Stomach (tissue), 4 donors: ENCODE data around the gene WDR82.

Source experiments
- EP300 ChIP-seq: sonication (generic); formaldehyde crosslinking; IDR thresholded peaks from one replicate; pipeline ENCODE4 v1.6.1; 2017; ENCODE audit warnings: antibody characterized with exemption
- POLR2A ChIP-seq, 4 donors: fragments of 450-650 bp; IDR thresholded peaks; one replicate each; pipeline ENCODE4 v1.6.1; 2016; ENCODE audit warnings: antibody characterized with exemption in 4 of 4, control low read depth in 2 of 4, mild to moderate bottlenecking in 1 of 4, moderate library complexity in 1 of 4
- POLR2AphosphoS5 ChIP-seq, 3 donors: sonication (generic); formaldehyde crosslinking; IDR thresholded peaks; one replicate each; pipeline ENCODE4 v1.6.1; 2016; ENCODE audit warnings: antibody characterized with exemption in 3 of 3
- TF ChIP-seq, protein P1 (sequence below), 7 experiments: fragments of 450-650 bp in 4 of 7; fragments of 200-600 bp in 3 of 7; sonication (generic) in 3 of 7; IDR thresholded peaks; one replicate each; pipeline ENCODE4 v1.5.1; 2016 to 2019; ENCODE audit warnings: antibody characterized with exemption in 7 of 7, control low read depth in 2 of 7, mild to moderate bottlenecking in 1 of 7

DNA sequence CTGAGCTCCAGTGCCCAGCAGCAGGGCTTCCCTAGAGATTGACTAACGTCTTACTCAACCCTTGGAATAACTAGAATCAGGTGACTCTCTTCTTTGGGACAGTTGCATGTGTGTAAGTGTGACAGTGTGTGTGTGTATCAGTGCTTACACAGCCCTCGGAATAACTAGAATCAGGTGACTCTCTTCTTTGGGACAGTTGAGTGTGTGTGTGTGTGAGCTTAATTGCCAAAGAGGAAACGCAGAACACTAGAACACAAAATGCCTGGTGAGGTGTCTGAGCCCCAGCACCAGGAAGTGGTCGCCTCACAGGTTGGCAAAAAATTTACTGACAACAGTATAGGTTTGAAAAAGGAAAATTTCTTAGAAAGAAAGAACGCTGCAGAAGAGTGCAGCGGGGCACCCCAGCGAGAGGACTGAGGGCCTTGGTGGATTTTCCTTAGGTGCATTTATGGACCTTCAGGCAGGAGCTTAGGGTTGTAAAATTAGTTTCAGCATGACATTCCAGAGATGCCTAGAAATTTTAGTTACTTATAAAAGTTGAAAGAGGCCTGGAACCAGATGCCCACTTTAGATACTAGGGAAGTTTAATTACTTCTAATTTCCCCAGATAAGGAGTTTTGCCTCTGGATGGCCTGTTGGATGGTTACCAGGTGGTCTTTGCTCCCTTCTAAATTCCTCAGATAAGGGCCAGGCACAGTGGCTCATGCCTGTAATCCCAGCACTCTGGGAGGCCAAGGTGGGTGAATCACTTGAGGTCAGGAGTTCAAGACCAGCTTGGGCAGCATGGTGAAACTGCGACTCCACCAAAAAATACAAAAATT is 3.7 kb upstream of the WDR82 start:
- no peak for TF ChIP-seq POLR2A (IDR thresholded peaks at IDR 0.05)
- TF ChIP-seq EP300 = no peak
- TF ChIP-seq, protein P1, sequence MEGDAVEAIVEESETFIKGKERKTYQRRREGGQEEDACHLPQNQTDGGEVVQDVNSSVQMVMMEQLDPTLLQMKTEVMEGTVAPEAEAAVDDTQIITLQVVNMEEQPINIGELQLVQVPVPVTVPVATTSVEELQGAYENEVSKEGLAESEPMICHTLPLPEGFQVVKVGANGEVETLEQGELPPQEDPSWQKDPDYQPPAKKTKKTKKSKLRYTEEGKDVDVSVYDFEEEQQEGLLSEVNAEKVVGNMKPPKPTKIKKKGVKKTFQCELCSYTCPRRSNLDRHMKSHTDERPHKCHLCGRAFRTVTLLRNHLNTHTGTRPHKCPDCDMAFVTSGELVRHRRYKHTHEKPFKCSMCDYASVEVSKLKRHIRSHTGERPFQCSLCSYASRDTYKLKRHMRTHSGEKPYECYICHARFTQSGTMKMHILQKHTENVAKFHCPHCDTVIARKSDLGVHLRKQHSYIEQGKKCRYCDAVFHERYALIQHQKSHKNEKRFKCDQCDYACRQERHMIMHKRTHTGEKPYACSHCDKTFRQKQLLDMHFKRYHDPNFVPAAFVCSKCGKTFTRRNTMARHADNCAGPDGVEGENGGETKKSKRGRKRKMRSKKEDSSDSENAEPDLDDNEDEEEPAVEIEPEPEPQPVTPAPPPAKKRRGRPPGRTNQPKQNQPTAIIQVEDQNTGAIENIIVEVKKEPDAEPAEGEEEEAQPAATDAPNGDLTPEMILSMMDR (IDR thresholded peaks at IDR 0.05) = no peak
- no peak for TF ChIP-seq POLR2AphosphoS5 (IDR thresholded peaks at IDR 0.05)
